Measurements from ENCODE around the gene UBE2J1.

- TF ChIP-seq, protein P1, sequence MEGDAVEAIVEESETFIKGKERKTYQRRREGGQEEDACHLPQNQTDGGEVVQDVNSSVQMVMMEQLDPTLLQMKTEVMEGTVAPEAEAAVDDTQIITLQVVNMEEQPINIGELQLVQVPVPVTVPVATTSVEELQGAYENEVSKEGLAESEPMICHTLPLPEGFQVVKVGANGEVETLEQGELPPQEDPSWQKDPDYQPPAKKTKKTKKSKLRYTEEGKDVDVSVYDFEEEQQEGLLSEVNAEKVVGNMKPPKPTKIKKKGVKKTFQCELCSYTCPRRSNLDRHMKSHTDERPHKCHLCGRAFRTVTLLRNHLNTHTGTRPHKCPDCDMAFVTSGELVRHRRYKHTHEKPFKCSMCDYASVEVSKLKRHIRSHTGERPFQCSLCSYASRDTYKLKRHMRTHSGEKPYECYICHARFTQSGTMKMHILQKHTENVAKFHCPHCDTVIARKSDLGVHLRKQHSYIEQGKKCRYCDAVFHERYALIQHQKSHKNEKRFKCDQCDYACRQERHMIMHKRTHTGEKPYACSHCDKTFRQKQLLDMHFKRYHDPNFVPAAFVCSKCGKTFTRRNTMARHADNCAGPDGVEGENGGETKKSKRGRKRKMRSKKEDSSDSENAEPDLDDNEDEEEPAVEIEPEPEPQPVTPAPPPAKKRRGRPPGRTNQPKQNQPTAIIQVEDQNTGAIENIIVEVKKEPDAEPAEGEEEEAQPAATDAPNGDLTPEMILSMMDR (IDR thresholded peaks at IDR 0.05): no peak
- TF ChIP-seq EZH2phosphoT487 (IDR thresholded peaks at IDR 0.05; ENCODE audit: borderline replicate concordance, low read depth) (no peak), GABPA (IDR thresholded peaks at IDR 0.05; ENCODE audit: low read depth) (no peak), RAD21 (IDR thresholded peaks at IDR 0.05; ENCODE audit: low read length) (no peak), FOXJ3 (CRISPR knock-in tag; IDR thresholded peaks at IDR 0.05) (no peak), SIN3A (IDR thresholded peaks at IDR 0.05; ENCODE audit: borderline replicate concordance, low read depth, low read length) (no peak), POLR2AphosphoS5 (IDR thresholded peaks at IDR 0.05; ENCODE audit: low read depth, low read length) (no peak), RCOR1 (IDR thresholded peaks at IDR 0.05; ENCODE audit: low read length) (no peak), ELF1 (IDR thresholded peaks at IDR 0.05) (no peak), FOSL2 (IDR thresholded peaks at IDR 0.05; ENCODE audit: borderline replicate concordance, low read depth) (no peak)
Measured at GRCh38 chr6:89400912-89401399, 48.4 kb upstream of the UBE2J1 start.
